Subcutaneous abdominal adipose tissue (tissue), 5 donors: ENCODE measurements around the gene NOX5.
A peak's percentile ranks its signal among the peaks of the same experiment; 100 is the strongest.

Source experiments
- H3K27ac ChIP-seq: one replicate; pipeline ENCODE4 v1.7.0; 2013; ENCODE audit warnings: low read depth, mild to moderate bottlenecking, inconsistent platforms, low read length, moderate library complexity
- H3K27me3 ChIP-seq, 5 donors: one replicate each; pipeline ENCODE4 v1.7.0; 2013; ENCODE audit warnings: low read length in 5 of 5, inconsistent platforms in 1 of 5; ENCODE audit not compliant: control insufficient read depth in 5 of 5, insufficient read depth in 4 of 5
- H3K36me3 ChIP-seq, 5 donors: one replicate each; pipeline ENCODE4 v1.7.0; 2013; ENCODE audit warnings: low read length in 5 of 5; ENCODE audit not compliant: control insufficient read depth in 5 of 5, insufficient read depth in 5 of 5
- H3K4me1 ChIP-seq, 5 donors: one replicate each; pipeline ENCODE4 v1.7.0; 2013; ENCODE audit warnings: low read length in 5 of 5, mild to moderate bottlenecking in 3 of 5, moderate library complexity in 1 of 5; ENCODE audit not compliant: control insufficient read depth in 5 of 5, insufficient read depth in 5 of 5
- H3K4me3 ChIP-seq, 5 donors: one replicate each; pipeline ENCODE4 v1.7.0; 2013; ENCODE audit warnings: low read length in 5 of 5, low read depth in 1 of 5
- H3K9ac ChIP-seq, 5 donors: one replicate each; pipeline ENCODE4 v1.7.0; 2013; ENCODE audit warnings: low read length in 5 of 5, mild to moderate bottlenecking in 4 of 5, moderate library complexity in 3 of 5
- H3K9me3 ChIP-seq, 5 donors: one replicate each; pipeline ENCODE4 v1.7.0; 2013; ENCODE audit warnings: low read length in 5 of 5; ENCODE audit not compliant: control insufficient read depth in 5 of 5
- donor health status: healthy.
- donor health status: healthy.
- donor health status: healthy.
- donor health status: healthy.
- donor health status: healthy.

NOX5 gene

DNA sequence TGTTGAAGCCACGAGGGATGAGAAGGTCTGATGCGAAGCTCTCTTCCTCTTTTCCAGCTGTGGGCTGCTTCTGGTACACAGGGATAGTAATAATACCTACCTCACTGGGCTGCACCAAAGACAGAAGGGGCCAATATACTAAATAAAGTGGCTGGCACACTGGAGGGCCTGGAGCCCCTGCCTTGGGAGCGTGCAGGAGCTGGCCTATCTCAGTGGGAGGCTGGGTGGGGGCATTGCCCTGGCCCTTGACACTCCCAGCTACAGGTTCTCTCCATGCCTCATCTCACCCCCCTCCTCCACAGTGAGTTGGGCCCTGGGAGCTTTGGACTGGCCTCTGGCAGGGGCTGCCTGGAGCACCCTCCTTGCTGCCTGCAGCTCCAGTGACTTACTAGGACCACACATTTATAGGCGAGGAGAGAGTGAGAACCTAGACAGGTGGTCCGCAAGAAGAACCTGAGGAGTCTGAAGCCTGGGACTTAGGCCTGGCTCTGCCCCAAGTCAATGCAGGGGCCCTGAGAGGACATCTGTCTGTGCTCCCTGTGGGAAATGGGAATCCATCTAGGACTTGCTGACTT lies 1.6 kb downstream of the NOX5 start:
- H3K4me3 ChIP-seq, result no peak overlapping the region
- no peak overlapping the region for H3K9ac ChIP-seq
- H3K27me3 ChIP-seq, result peaks cover 0 to 6% (median 0%) of the 10 kb centered on the region in 5 donors
- no peaks in the 10 kb centered on the region for H3K4me1 ChIP-seq
- H3K9me3 ChIP-seq, result no peaks in the 10 kb centered on the region
- no peaks in the 10 kb centered on the region for H3K36me3 ChIP-seq
- H3K27ac ChIP-seq, result no peak overlapping the region

DNA sequence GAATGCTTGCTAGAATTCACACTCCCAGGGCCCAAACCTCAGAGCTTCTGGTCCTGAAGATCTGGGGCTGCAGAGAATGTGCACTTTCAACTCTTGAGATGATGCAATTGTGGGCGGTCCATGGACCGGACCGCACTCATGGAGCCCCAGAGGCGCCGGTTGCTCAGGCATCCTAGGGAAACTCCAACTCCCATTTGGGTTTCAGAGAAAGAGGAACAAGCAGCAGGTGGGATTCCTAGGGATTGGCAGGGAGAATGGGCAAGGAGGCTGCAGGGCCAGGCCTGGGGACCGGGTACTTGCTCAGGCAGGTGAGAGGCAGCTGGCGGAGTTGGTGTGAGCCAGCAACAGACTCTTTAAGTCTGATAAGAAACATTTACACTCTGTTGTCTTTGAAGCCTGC lies 3.5 kb downstream of the NOX5 start:
- Histone ChIP-seq H3K27ac (no peak overlapping the region), H3K27me3 (peaks cover 0 to 6% (median 0%) of the 10 kb centered on the region in 5 donors), H3K4me1 (no peaks in the 10 kb centered on the region)

DNA sequence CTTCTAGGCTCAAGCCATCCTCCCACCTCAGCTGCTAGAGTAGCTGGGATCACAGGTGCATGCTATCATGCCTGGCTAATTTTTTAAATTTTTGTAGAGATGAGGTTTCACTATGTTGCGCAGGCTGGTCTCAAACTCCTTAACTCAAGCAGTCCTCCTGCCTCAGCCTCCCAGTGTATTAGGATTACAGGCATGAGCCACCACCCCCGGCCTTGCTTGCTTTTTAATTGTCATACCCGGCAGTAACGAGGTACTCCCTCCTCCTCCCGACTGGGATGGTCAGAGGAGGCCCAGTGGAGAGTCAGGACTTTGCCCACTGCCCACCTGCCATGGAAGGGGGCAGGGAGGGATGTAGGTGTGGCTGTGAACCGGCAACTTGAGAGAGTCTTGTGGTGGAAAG lies 4.5 kb downstream of the NOX5 start:
- peaks cover 0 to 6% (median 0%) of the 10 kb centered on the region in 5 donors for H3K27me3 ChIP-seq

More for the DNA sequence above, 3.5 kb downstream of the NOX5 start:
- Histone ChIP-seq H3K36me3 (no peaks in the 10 kb centered on the region), H3K9ac (no peak overlapping the region), H3K9me3 (no peaks in the 10 kb centered on the region), H3K4me3 (no peak overlapping the region)

GRCh38 chr15:69021895-69022294 lies 7.4 kb downstream of the NOX5 start:
- no peaks in the 10 kb centered on the region for H3K4me1 ChIP-seq
- no peaks in the 10 kb centered on the region for H3K36me3 ChIP-seq
- H3K27ac ChIP-seq, result no peak overlapping the region
- H3K4me3 ChIP-seq, result no peak overlapping the region
- H3K27me3 ChIP-seq, result no peaks in the 10 kb centered on the region
- no peak overlapping the region for H3K9ac ChIP-seq
- H3K9me3 ChIP-seq, result no peaks in the 10 kb centered on the region

More for the DNA sequence above, 4.5 kb downstream of the NOX5 start:
- Histone ChIP-seq H3K27ac (no peak overlapping the region), H3K36me3 (no peaks in the 10 kb centered on the region), H3K9me3 (no peaks in the 10 kb centered on the region), H3K4me1 (no peaks in the 10 kb centered on the region), H3K9ac (no peak overlapping the region), H3K4me3 (no peak overlapping the region)

DNA sequence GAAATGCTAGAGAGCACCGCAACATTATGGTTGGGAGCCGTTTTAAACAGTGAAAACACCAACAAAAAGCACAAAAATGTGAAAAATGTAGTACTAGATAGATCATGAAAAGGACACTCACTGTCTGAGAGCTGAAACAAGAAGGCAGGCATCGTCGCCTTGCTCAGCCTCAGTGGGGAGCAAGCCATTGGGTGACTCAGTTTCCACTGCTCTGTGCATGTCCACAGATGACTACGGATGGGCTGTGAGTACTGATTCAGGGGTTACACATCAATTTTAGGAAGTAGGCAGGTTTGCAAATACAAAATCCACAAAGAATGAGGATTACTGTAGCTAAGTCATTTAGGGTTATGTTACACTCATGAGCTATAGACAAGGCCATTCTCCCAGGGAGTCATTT lies 10.8 kb downstream of the NOX5 start:
- Histone ChIP-seq H3K9ac (no peak overlapping the region), H3K36me3 (no peaks in the 10 kb centered on the region), H3K27me3 (no peaks in the 10 kb centered on the region), H3K4me3 (no peak overlapping the region), H3K4me1 (no peaks in the 10 kb centered on the region), H3K9me3 (no peaks in the 10 kb centered on the region), H3K27ac (no peak overlapping the region)

DNA sequence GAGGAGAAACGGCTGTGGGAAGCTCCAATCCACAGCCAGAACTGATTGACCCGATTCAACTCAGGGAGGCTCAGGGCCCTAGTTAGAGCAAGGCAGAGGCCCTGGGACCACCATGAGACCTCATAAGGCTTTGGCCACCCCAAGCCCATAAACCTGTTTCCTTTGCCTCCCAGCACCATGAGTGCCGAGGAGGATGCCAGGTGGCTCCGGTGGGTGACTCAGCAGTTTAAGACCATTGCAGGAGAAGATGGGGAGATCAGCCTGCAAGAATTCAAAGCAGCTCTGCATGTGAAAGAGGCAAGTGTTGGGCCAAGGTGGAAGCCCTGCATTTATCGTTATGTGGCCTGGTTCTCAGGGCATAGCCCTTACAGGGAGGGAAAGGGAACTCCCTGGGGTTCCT lies 11.9 kb downstream of the NOX5 start:
- Histone ChIP-seq H3K4me3 (no peak overlapping the region), H3K36me3 (no peaks in the 10 kb centered on the region), H3K27ac (no peak overlapping the region), H3K4me1 (peaks cover 0 to 2% (median 1%) of the 10 kb centered on the region in 5 donors), H3K9ac (no peak overlapping the region), H3K27me3 (no peaks in the 10 kb centered on the region), H3K9me3 (no peaks in the 10 kb centered on the region)

- no peaks in the 10 kb centered on the region for H3K36me3 ChIP-seq
- no peak overlapping the region for H3K9ac ChIP-seq
- H3K9me3 ChIP-seq, result no peaks in the 10 kb centered on the region
- peaks cover 0 to 3% (median 1%) of the 10 kb centered on the region in 5 donors for H3K27me3 ChIP-seq
- H3K4me1 ChIP-seq, result peaks cover 0 to 10% (median 9%) of the 10 kb centered on the region in 5 donors
- no peak overlapping the region for H3K4me3 ChIP-seq
- H3K27ac ChIP-seq, result no peak overlapping the region
Measured at GRCh38 chr15:69027976-69028518, 13.6 kb downstream of the NOX5 start.

- peak overlapping the region in 4 of 5 donors; percentile 45 to 67 (median 58) for H3K4me3 ChIP-seq
- no peaks in the 10 kb centered on the region for H3K36me3 ChIP-seq
- no peaks in the 10 kb centered on the region for H3K9me3 ChIP-seq
- peaks cover 0 to 10% (median 9%) of the 10 kb centered on the region in 5 donors for H3K4me1 ChIP-seq
- H3K9ac ChIP-seq, result peak overlapping the region in 2 of 5 donors; percentile 6 to 32
- peaks cover 0 to 11% (median 5%) of the 10 kb centered on the region in 5 donors for H3K27me3 ChIP-seq
- H3K27ac ChIP-seq, result no peak overlapping the region
Measured at GRCh38 chr15:69031013-69032001, 16.8 kb downstream of the NOX5 start.

- Histone ChIP-seq H3K36me3 (no peaks in the 10 kb centered on the region), H3K9ac (peak overlapping the region in 1 of 5 donors; percentile 32), H3K27me3 (peaks cover 0 to 11% (median 5%) of the 10 kb centered on the region in 5 donors), H3K9me3 (no peaks in the 10 kb centered on the region), H3K27ac (no peak overlapping the region), H3K4me1 (peaks cover 0 to 10% (median 9%) of the 10 kb centered on the region in 5 donors), H3K4me3 (peak overlapping the region in 4 of 5 donors; percentile 45 to 67 (median 58))
Measured at GRCh38 chr15:69032031-69032430, 17.5 kb downstream of the NOX5 start.
